ENCODE results near the gene UXS1. TPM values are rescaled to one million over a fixed set of nuclear protein-coding genes. Genes with fewer than 3 reads are reported as not detected.

The UXS1 gene
- total RNA-seq, 3 donors from 2014 or later: 29.4 to 33.9 (median 30.3) TPM

DNA sequence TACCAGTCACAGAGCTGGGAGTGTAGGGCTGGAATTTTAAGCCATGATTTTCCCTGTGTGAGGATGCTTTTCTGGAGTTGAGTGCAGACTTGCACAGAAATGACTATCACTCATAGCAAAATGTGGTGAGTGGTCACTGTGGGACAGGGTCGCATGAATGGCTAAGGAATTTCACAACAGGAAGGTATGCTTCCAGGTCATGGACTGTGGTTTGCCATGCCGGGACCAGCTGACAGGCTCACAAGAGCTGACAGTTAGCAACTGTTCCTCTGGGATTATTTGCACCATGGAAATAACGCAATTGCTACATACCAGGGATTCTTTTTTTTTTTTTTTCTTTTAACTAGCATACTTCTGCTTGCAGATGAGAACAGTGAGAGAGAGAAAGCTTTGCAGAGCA lies 3.8 kb upstream of the UXS1 start:
- no peaks in the 10 kb centered on the region for H3K36me3 Mint-ChIP-seq (ENCODE audit: insufficient read depth)
- H3K4me3 Mint-ChIP-seq: no peak overlapping the region
- H3K4me1 Mint-ChIP-seq (ENCODE audit: low read depth): peaks cover 7% of the 10 kb centered on the region
- DNase-seq (no peak), ATAC-seq (no peak)
- no peaks in the 10 kb centered on the region for H3K27me3 Mint-ChIP-seq (ENCODE audit: low read depth)
- no peaks in the 10 kb centered on the region for H3K9me3 Mint-ChIP-seq

DNA sequence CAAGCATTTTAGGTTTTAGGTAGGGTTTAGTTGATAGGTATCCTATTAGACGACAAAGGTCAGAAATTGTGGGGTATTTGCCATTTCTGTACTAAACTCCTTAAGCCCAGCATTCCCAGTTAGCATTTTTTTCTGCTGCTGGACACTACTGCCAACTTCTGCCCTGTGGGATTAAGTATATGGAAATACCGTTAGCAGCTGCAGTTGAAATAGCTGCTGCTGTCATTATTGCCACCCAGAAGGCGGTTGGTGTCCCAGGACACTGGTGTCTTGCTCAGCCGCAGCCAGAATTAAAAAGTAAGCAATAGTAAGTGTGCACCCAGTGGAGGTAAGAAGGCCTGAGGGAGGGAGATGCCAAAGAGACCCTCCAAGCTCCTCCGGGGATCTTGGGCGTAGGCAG lies 1.9 kb upstream of the UXS1 start:
- no peaks in the 10 kb centered on the region for H3K9me3 Mint-ChIP-seq
- H3K4me3 Mint-ChIP-seq: no peak overlapping the region
- no peak for DNase-seq
- ATAC-seq: no peak
- peaks cover 26% of the 10 kb centered on the region for H3K4me1 Mint-ChIP-seq (ENCODE audit: low read depth)
- no peaks in the 10 kb centered on the region for H3K27me3 Mint-ChIP-seq (ENCODE audit: low read depth)
- peaks cover 3% of the 10 kb centered on the region for H3K36me3 Mint-ChIP-seq (ENCODE audit: insufficient read depth)

DNA sequence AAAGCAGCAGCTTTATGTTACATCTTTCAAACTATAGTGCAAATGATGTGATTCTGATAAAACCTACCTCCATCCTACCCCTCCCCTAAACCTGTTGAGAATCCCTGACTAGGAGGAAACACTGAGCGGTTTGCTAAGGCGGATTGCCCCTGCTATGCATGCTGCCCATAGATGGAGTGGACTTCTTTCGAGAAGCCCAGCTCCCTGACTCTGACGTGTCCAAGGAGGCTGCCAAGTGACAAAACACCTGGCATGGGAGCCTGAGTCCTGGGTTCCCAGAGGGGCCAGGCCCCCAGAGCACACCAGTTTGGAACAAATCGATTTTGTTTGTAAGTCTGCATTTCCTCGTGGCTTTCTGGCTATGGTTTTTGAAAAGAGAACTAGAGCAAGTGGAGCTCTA lies 1.4 kb upstream of the UXS1 start:
- no peak for ATAC-seq
- peaks cover 5% of the 10 kb centered on the region for H3K36me3 Mint-ChIP-seq (ENCODE audit: insufficient read depth)
- no peak for DNase-seq
- H3K4me1 Mint-ChIP-seq (ENCODE audit: low read depth): peaks cover 31% of the 10 kb centered on the region
- H3K27me3 Mint-ChIP-seq (ENCODE audit: low read depth): no peaks in the 10 kb centered on the region
- H3K4me3 Mint-ChIP-seq: peak overlapping the region; percentile 90
- H3K9me3 Mint-ChIP-seq: no peaks in the 10 kb centered on the region

DNA sequence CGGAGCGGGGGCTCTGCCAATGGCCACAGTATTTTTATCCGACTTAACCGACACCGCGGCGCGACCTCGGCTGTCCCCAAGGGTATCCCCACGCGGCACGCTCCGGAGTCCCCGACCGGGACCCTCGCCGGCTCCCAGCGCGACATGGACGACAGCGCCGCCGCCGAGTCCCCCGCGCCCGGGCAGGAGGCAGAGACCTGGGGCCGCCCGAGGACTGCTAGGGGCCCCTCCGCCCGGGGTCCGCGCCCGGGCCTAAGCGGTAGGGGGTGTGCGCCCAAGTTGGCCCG lies 468 bp downstream of the UXS1 start:
- H3K36me3 Mint-ChIP-seq (ENCODE audit: insufficient read depth): peaks cover 17% of the 10 kb centered on the region
- H3K4me1 Mint-ChIP-seq (ENCODE audit: low read depth): peaks cover 48% of the 10 kb centered on the region
- peak overlapping the region; percentile 87 for H3K4me3 Mint-ChIP-seq
- no peaks in the 10 kb centered on the region for H3K9me3 Mint-ChIP-seq
- peak; percentile 16 for DNase-seq
- no peaks in the 10 kb centered on the region for H3K27me3 Mint-ChIP-seq (ENCODE audit: low read depth)
- no peak for ATAC-seq

DNA sequence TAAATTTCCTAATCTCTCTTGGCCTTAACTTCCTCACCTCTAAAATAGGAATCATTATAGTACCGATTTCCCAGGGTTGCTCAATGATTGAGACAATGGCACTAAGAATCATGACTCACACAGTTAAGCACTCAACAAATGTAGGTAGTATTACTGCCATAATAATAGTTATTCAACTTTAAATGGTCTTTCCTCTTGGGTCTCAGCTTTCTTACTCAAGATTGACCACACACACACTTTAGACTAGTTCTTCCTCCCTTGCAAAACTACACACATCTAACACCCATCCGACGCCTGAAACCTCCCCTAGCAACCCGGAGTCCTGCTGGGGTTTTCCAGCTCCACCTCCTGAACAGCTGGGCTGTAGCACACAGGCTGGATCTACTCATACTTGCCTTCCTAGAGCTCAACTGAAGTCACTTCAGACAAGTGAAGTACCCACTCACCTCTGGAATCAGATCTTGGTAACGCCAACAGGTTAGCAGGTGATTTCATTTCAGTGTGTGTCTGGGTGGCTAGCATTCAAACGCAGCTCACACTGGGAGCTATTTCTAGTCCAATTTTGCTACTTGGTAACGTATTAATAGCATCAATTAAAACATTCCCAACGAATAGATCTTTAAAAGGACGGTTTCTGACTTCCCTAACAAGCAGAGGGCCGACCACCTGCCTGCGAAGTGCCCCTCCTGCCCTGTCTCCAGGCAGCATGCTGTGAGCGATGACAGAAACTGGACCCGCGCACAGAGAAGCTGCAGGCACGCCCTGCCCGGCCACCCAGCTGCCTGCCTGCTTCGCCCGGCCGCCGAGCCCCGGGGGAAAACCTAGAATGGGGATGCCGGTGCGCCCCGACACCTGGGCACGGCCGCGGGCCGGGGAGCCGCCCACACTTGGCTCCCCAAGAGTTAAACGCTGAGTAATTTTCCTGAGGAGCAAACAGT lies 1.1 kb downstream of the UXS1 start:
- peak; percentile 51 to 56 for ATAC-seq
- Mint-ChIP-seq H3K36me3 (ENCODE audit: insufficient read depth) (peaks cover 18% of the 10 kb centered on the region), H3K9me3 (no peaks in the 10 kb centered on the region), H3K4me1 (ENCODE audit: low read depth) (peaks cover 54% of the 10 kb centered on the region), H3K27me3 (ENCODE audit: low read depth) (no peaks in the 10 kb centered on the region), H3K4me3 (peak overlapping the region; percentile 87)
- peak; percentile 29 for DNase-seq

DNA sequence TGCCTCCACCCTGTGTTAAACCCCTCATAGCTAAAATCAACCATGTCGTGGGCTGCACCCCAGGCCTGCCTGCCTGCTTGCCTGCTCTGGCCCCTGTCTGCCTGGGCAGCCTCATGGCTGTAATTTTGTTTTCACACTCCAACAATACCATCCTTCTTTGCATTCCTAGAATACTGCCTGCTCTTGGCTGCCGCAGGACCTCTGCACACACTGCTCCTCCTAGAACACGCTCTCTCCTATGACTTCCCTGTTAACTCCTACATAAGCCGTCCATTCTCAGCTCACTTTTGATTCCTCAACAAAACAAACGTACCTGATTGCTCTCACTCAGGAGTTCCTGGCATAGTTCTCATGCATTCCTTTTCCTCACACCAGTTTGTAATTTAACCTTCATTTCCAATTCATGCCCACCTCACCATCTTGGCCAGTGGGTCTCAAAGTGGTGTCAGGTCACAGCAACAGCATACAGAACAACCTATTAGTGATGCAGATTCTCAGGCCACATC lies 2.5 kb downstream of the UXS1 start:
- peak overlapping the region; percentile 14 for H3K4me3 Mint-ChIP-seq
- no peak for DNase-seq
- no peak for ATAC-seq
- H3K27me3 Mint-ChIP-seq (ENCODE audit: low read depth): no peaks in the 10 kb centered on the region
- no peaks in the 10 kb centered on the region for H3K9me3 Mint-ChIP-seq
- H3K36me3 Mint-ChIP-seq (ENCODE audit: insufficient read depth): peaks cover 18% of the 10 kb centered on the region
- H3K4me1 Mint-ChIP-seq (ENCODE audit: low read depth): peaks cover 65% of the 10 kb centered on the region

DNA sequence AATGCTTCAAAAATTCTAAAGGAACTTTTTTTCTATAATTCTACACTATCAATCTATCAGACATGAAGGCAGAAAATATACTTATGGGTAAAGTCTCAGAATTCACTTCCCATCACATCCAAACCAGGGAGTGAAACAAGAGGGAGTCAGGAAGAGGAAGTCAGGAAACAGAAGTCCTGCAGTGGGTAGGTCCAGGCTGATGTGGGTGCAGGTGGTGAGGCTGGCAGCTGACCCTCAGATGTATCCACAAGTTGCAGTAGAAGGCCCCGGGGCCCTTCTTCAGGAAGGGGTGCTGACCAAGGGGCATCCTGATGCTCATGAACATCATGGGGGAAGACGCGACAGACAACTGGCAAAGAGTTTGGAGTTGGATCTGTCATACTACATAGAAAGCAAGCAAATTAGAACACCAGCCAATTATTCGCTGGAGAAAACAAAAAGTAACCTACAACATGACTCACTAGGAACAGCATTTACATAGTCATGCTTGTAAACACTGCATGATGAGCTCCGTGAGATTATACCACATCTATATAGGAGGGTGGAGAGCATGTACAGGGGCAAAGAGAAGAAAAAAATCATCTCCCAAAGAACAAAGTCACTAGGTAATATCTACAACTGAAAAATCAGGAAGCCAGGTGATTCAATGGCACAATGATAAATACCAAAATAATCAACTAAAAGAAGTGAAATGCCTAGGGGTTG lies 4.2 kb downstream of the UXS1 start:
- H3K4me1 Mint-ChIP-seq (ENCODE audit: low read depth): peaks cover 74% of the 10 kb centered on the region
- ATAC-seq (no peak), DNase-seq (no peak)
- H3K36me3 Mint-ChIP-seq (ENCODE audit: insufficient read depth): peaks cover 30% of the 10 kb centered on the region
- no peaks in the 10 kb centered on the region for H3K9me3 Mint-ChIP-seq
- no peaks in the 10 kb centered on the region for H3K27me3 Mint-ChIP-seq (ENCODE audit: low read depth)
- peak overlapping the region; percentile 42 for H3K4me3 Mint-ChIP-seq

DNA sequence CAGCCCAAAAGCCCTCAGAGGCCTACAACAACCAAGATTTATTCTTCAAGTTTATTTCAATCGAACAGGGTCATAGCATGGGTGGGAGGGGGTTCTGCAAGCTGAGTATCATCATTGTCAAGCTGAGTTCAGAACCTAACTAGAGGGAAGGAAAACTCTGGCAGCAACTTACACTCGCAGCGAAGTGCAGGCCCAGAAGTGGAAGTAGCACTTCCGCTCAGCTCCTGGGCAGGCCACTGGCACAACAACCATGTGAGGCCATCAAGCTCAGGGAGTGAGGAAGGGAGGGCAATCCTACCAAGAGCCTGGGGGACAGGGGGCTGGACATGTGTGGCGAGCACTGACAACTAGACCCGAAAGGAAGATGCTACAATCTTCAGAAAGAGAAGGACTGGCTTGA lies 4.8 kb downstream of the UXS1 start:
- Mint-ChIP-seq H3K36me3 (ENCODE audit: insufficient read depth) (peaks cover 30% of the 10 kb centered on the region), H3K9me3 (no peaks in the 10 kb centered on the region), H3K4me1 (ENCODE audit: low read depth) (peaks cover 79% of the 10 kb centered on the region), H3K27me3 (ENCODE audit: low read depth) (no peaks in the 10 kb centered on the region), H3K4me3 (no peak overlapping the region)
- no peak for DNase-seq
- ATAC-seq: no peak

DNA sequence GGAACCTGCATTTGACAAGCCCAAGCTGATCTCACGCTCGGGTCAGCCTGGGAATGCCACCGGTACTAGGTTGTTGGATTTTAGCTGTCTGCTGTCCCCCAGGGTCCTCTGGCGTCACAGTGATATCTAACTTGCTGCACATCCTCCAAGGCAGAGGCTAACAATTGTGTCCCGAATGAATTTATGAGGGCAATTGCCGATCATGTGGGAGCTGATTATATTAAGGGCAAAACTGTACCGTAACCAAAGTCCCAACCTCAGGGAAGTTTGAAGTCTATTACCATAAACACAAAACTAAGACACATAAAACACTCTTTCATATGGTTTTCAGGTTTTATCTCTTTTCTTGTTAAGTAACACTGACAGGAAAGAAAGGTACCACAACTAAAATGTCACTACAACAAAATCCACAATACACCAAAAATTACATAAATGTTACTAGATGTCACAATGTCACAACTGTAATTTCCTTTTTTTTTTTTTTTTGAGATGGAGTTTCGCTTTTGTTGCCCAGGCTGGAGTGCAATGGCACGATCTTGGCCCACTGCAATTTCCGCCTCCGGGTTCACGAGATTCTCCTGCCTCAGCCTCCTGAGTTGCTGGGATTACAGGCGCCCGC lies 6.7 kb downstream of the UXS1 start:
- Mint-ChIP-seq H3K36me3 (ENCODE audit: insufficient read depth) (peaks cover 32% of the 10 kb centered on the region), H3K4me3 (no peak overlapping the region), H3K27me3 (ENCODE audit: low read depth) (no peaks in the 10 kb centered on the region), H3K4me1 (ENCODE audit: low read depth) (peaks cover 80% of the 10 kb centered on the region), H3K9me3 (no peaks in the 10 kb centered on the region)
- DNase-seq (no peak), ATAC-seq (no peak)

DNA sequence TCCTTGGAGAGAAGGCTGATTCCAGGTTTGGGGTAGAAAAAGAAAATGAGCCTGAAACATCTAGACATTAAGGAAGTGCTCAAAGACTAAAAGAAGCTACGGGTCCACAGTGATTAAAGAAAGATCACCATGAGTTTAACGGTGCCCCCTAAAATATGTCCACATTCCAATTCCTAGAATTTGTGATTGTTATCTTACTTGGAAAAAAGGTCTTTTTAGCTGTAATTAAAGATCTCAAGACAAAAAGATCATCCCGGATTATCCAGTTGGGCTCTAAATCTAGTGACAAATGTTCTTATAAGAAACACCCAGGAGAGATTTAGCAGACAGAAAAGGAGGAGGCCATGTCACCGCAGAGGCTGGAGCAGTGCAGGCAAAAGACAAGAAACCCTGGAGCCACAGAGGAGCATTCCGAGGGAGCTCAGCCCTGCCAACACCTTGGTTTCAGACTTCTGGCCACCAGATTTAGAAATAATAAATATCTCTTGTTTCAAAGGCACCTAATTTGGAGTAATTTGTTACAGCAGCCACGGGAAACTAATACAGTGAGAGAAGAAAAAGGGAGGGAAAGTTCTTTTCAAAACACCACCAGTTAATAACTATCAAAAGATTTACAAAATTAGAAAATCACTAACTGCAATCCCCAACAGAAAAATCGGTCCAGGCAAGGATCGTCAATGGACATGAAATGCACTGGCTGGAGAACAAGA lies 8.5 kb downstream of the UXS1 start:
- no peak overlapping the region for H3K4me3 Mint-ChIP-seq
- H3K4me1 Mint-ChIP-seq (ENCODE audit: low read depth): peaks cover 72% of the 10 kb centered on the region
- no peak for ATAC-seq
- H3K36me3 Mint-ChIP-seq (ENCODE audit: insufficient read depth): peaks cover 27% of the 10 kb centered on the region
- no peak for DNase-seq
- no peaks in the 10 kb centered on the region for H3K27me3 Mint-ChIP-seq (ENCODE audit: low read depth)
- H3K9me3 Mint-ChIP-seq: no peaks in the 10 kb centered on the region

DNA sequence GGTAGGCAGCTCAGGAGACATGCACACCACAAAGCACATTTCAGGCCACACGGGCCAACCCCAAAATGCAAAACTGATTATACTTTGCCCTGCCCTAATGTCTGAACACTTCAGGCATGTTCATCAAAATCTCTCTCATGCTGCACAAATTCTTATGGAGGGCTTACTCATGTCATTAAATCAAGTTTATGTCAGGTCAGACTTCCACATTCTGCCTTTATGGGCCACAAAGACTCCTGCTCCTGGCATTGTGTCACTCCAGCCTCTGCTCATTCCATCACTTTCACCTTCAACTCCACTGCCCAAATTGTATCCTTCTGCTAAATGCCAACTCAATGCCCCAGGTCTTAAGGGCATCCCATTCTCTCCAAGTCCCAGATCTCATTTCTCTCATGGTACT lies 9.2 kb downstream of the UXS1 start:
- Mint-ChIP-seq H3K36me3 (ENCODE audit: insufficient read depth) (peaks cover 24% of the 10 kb centered on the region), H3K9me3 (no peaks in the 10 kb centered on the region), H3K4me1 (ENCODE audit: low read depth) (peaks cover 71% of the 10 kb centered on the region), H3K27me3 (ENCODE audit: low read depth) (no peaks in the 10 kb centered on the region), H3K4me3 (no peak overlapping the region)
- no peak for DNase-seq
- ATAC-seq: no peak

DNA sequence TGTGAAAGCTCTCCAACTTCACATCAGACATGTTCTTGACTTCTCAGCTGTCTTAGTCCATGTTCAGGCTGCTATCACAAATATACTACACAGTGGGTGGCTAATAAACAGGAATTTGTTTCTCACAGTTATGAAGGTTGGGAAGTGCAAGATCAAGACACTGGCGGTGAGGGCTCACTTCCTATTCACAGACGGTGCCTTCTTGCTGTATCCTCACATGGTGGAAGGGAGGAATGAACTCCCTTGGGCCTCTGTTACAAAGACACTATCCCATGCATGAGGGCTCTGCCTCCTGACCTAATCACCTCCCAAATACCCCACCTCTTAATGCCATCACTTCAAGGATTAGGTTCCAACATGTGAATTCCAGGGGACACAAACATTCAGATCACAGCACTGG lies 9.7 kb downstream of the UXS1 start:
- Mint-ChIP-seq H3K36me3 (ENCODE audit: insufficient read depth) (peaks cover 19% of the 10 kb centered on the region), H3K4me1 (ENCODE audit: low read depth) (peaks cover 68% of the 10 kb centered on the region), H3K4me3 (no peak overlapping the region), H3K27me3 (ENCODE audit: low read depth) (no peaks in the 10 kb centered on the region), H3K9me3 (no peaks in the 10 kb centered on the region)
- DNase-seq (no peak), ATAC-seq (no peak)

DNA sequence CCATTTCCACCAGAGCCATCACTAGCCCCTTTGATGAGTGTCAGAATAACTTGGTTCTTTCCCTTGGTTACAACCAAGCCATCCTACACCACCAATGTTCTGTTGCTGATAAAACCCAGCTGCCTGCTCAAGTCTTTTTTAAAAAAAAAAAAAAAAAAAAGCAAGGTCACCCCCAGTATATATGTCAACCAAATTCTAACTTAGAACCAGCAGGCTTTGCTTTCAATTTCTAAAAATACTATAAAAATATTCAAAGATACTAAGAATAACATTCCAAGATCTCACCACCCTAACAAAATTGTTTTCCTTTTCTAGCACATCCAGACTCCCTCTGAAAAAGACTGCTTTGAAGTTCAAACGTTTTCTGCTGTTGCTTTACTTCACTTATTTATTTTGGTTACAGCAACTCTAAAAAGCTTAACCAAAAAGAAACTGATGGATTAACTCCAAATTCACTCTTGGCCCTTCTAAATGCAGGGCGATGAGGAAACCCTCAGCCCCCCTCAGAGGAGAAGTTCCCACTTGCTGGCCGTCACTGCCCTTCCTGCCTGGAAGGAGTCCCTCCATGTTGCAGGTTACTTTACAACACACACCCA lies 10.9 kb downstream of the UXS1 start:
- H3K27me3 Mint-ChIP-seq (ENCODE audit: low read depth): no peaks in the 10 kb centered on the region
- H3K4me3 Mint-ChIP-seq: no peak overlapping the region
- no peak for ATAC-seq
- DNase-seq: no peak
- H3K4me1 Mint-ChIP-seq (ENCODE audit: low read depth): peaks cover 63% of the 10 kb centered on the region
- peaks cover 16% of the 10 kb centered on the region for H3K36me3 Mint-ChIP-seq (ENCODE audit: insufficient read depth)
- no peaks in the 10 kb centered on the region for H3K9me3 Mint-ChIP-seq

DNA sequence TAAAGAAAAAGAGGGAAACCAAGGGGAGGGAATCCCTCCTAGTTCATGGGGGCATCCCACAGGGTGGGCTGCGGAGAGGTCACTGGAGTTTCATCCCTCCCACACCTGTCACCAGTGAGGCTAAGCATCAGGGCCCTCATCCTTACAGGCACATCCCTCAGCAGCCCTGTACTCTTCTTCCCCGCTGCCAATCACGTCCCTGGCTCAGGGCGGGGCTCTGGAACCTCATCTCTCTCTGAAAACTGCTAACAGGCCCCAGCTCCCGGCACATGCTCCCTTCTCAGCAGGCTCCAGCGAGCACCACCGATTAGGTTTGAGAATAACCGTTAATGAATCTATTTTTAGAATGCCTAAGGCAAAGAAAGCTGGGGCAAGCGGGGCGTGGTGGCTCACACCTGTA lies 13.0 kb downstream of the UXS1 start:
- Mint-ChIP-seq H3K4me1 (ENCODE audit: low read depth) (peaks cover 61% of the 10 kb centered on the region), H3K4me3 (no peak overlapping the region)
- no peak for ATAC-seq

More for the DNA sequence above, 13.0 kb downstream of the UXS1 start:
- Mint-ChIP-seq H3K36me3 (ENCODE audit: insufficient read depth) (peaks cover 19% of the 10 kb centered on the region), H3K27me3 (ENCODE audit: low read depth) (no peaks in the 10 kb centered on the region), H3K9me3 (no peaks in the 10 kb centered on the region)
- DNase-seq: no peak

All from activated T-cell treated with anti-CD3 and anti-CD28 coated beads, Interleukin-2, amount 50 U/mL, for 4 hours (primary cell).